ENCODE measurements around the gene SLC30A1.
A peak's percentile ranks its signal among the peaks of the same experiment; 100 is the strongest.
"Not testable (repeated sequence)": the region's sequence is repeated elsewhere in the genome, so short reads cannot be mapped to it uniquely, and the experiment has no call there.

Gene SLC30A1

GRCh38 chr1:211578640-211579439, at the start of gene SLC30A1:
Gene SLC30A1, minus strand, starts transcription at chr1:211579161. Its CDS starts 549 bp downstream, at chr1:211578612.
- DNase-seq: peak; percentile 99

GRCh38 chr1:211628417-211628816, 49.5 kb upstream of the SLC30A1 start:
- no peak for DNase-seq

- no peak for DNase-seq
These were observed 48.3 kb upstream of the SLC30A1 start for GRCh38 chr1:211627259-211627658.

GRCh38 chr1:211625866-211626265, 46.9 kb upstream of the SLC30A1 start:
- not testable (repeated sequence) for DNase-seq

- DNase-seq: peak; percentile 77
These were observed 46.1 kb upstream of the SLC30A1 start for GRCh38 chr1:211625040-211625439.

DNA sequence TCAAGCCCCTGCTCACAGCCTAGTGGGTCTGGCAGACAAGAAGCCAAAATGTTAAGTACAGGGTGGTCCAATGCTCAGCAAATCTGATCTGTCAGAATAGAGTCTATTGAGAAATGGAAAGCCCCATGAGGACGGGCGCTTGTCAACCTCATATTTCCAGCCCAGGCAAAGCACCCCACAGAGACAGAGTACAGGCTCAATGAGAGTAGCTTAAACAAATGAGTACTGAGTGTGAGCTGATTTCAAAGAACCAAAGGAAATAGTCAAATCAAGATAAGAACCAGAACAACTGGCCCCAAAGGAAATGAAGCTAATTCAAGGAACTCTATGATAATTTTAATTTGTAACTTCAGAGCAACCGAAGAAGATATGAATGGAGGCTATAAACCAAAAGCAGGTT, 44.6 kb upstream of the SLC30A1 start:
- DNase-seq: peak; percentile 58

GRCh38 chr1:211621447-211622198, 42.7 kb upstream of the SLC30A1 start:
- DNase-seq: no peak

GRCh38 chr1:211620097-211620496, 41.1 kb upstream of the SLC30A1 start:
- no peak for DNase-seq

- no peak for DNase-seq
These were observed 40.4 kb upstream of the SLC30A1 start for GRCh38 chr1:211619033-211619996.

GRCh38 chr1:211616965-211617297, 38.0 kb upstream of the SLC30A1 start:
- no peak for DNase-seq

DNA sequence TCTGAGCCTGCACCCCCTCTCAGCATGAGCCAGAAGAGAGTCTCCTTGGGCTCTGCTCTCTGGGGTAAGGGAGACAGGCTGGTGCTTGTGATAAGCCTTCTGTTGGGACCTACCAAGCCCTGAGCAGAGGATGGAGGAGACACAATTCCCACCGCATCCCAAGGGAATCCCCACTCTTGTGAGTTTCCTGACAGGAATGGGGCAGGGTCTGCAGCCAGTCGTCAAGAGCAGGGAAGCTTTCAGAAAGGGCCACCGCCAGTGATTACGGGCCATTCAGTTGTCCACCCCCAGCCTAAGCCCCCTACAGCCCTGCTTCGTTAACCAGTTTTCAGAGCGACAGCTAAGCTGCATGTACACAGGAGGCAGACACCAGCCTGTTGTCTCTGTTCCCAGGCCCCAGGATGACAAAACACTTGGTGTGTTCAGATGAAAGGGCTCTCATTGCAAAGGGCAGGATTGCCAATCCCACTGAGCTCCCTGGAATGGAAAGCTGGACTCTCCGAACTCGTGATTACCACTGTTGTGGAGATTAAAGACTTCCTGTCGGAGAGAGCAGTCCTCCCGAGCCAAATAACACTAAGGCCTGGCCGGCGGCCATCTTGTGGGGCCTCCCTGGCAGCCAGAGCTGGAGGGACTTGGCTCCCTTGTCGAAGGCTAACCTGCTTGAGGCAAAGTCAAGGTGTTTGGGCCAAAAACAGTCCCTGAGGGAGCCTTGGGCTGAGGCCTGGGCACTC, 37.4 kb upstream of the SLC30A1 start:
- DNase-seq: no peak

GRCh38 chr1:211614615-211615014, 35.7 kb upstream of the SLC30A1 start:
- DNase-seq: peak; percentile 34

- DNase-seq: peak; percentile 88
These were observed 35.0 kb upstream of the SLC30A1 start for GRCh38 chr1:211613951-211614350.

DNA sequence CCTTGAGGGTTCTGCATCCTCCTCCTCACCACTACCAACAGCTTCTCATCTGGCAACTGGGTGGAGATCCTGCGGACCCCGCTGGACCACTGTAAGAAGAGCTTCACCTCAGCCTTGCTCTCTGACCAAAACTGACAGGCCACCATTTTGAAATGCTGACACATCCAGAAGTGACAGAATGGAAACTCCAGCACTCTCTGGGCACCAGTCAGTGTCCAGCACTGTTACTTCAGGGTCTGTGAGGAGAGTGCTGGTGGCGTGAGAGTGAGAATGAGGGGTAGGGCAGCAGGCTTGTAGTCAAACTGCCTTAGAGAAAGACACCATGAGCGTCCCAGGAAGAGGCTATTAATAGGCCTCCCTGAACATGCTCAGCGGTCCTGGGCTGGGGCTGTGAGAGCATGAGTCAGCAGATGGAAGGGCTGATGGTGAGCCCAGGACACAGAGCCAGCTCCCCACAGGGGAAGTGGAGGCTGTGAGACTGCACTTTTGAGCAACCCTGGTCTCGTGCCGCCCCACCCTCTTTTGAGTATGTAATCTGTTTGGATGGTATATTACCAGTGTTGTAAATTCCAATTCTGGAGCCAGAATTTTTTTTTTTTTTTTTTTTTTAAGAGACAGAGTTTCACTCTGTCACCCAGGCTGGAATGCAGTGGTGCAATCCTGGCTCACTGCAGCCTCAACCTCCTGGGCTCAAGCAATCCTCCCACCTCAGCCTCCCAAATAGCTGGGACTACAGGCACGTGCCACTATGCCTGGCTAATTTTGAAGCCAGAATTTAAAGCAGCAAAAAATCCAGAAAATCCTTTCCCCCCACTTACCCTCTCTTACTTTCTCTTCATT, 34.4 kb upstream of the SLC30A1 start:
- peak; percentile 97 for DNase-seq

- no peak for DNase-seq
These were observed 33.8 kb upstream of the SLC30A1 start for GRCh38 chr1:211612786-211613107.

GRCh38 chr1:211611818-211612217, 32.9 kb upstream of the SLC30A1 start:
- peak; percentile 23 for DNase-seq

DNA sequence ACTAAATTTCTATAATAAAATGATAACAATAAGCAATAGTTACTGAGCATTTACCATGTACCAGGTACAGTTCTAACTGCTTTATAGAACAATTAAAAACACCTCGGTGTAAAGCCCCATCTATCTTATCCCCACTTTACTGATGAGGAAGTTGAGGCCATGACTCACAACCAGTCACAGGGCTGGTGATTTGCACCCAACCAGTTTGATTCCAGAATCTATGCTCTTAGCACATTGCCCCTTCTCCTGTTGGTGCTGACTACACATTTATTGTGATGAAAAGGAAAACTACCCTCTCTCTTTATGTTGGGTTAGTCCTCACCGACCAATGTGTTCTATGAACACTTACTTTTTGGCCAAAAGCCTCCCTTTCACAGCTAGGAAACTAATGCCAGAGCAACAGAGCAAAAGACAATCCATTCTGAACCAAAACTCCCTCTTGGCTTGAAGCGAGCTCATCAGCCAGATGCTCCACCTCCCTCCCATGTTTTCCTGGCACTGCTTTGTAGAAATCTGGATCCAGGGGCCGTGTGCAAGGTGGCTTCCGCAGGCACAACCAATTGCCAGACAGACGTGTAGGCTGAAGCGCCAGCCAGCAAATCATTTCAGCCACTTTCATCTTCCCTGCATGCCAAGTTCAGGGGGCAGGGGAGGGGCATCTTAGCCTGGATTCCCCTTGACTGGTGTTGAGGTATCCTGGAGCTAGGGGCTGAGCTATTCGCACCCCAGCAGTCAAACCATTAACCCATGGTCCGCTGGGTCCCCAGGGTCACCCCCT, 32.0 kb upstream of the SLC30A1 start:
- no peak for DNase-seq

- no peak for DNase-seq
These were observed 30.4 kb upstream of the SLC30A1 start for GRCh38 chr1:211609120-211610024.

GRCh38 chr1:211607754-211608473, 29.0 kb upstream of the SLC30A1 start:
- no peak for DNase-seq
